Fibroblast of villous mesenchyme (primary cell): ENCODE measurements around the gene CDH4. TPM values are rescaled to one million over a fixed set of nuclear protein-coding genes. Genes with fewer than 3 reads are reported as not detected.

Source experiments
- DNase-seq: peaks from one replicate; pipeline ENCODE4 v3.0.0-alpha.2; 2010; ENCODE audit warnings: low read depth
- H3K4me3 ChIP-seq: 2 replicates; pipeline ENCODE4 v1.5.1; 2011; ENCODE audit warnings: low read depth, mild to moderate bottlenecking, low read length
- total RNA-seq: library from RNA; depleted of rRNA; stranded (reverse); fragments of >200 nt; gene quantifications from 2 replicates; pipeline ENCODE4 v1.2.3, GENCODE V29; 2012
- TF ChIP-seq, protein P1 (sequence below): IDR thresholded peaks from 2 replicates; pipeline ENCODE4 v1.5.1; 2012; ENCODE audit warnings: low read depth, mild to moderate bottlenecking, low read length; ENCODE audit not compliant: insufficient read depth

The CDH4 gene
- total RNA-seq, 1 donor, result 1.7 TPM

GRCh38 chr20:61929971-61930666 is 678.1 kb downstream of the CDH4 start:
- TF ChIP-seq, protein P1, sequence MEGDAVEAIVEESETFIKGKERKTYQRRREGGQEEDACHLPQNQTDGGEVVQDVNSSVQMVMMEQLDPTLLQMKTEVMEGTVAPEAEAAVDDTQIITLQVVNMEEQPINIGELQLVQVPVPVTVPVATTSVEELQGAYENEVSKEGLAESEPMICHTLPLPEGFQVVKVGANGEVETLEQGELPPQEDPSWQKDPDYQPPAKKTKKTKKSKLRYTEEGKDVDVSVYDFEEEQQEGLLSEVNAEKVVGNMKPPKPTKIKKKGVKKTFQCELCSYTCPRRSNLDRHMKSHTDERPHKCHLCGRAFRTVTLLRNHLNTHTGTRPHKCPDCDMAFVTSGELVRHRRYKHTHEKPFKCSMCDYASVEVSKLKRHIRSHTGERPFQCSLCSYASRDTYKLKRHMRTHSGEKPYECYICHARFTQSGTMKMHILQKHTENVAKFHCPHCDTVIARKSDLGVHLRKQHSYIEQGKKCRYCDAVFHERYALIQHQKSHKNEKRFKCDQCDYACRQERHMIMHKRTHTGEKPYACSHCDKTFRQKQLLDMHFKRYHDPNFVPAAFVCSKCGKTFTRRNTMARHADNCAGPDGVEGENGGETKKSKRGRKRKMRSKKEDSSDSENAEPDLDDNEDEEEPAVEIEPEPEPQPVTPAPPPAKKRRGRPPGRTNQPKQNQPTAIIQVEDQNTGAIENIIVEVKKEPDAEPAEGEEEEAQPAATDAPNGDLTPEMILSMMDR, result no peak
- DNase-seq, result no peak
- no peak overlapping the region for H3K4me3 ChIP-seq

- DNase-seq, result no peak
- H3K4me3 ChIP-seq, result no peak overlapping the region
- TF ChIP-seq, protein P1, result no peak
Observed at GRCh38 chr20:61930776-61931475, 678.9 kb downstream of the CDH4 start.

DNA sequence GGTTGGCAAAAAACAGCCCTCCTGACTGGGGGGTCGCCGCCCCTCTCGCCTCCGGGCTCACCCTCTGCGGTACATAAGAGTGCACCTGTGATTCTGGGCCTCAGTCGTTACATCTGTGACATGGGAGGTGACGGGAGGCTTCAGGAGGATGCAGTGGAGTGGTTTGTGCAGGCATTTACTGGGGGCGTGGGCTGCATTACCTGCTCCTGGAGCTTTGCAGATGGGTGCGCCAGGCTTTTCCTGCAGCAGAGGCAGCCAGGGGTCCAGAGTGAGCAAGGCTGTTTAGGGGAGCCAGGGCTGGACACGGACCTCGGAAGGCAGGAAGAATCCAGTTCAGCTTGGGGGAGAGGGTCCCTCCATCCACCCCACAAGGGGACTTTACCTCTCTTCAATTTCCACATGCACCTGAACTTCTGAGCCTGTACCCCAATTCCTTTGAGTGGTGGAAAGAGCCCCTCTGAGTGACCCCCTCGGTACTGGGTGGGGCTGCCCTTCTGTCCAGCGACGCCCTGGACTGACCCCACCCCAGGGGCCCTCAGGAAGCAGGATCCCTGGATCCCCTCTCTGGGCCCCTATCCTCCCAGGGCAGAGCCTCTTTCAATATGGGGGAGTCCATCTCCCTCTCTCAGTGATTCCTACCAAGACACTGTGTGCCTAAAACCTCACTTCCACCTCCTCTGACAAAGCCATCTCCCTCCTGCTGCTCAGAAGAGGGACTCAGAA is 679.6 kb downstream of the CDH4 start:
- TF ChIP-seq, protein P1, result no peak
- no peak overlapping the region for H3K4me3 ChIP-seq
- DNase-seq, result no peak

- TF ChIP-seq, protein P1, result no peak
- no peak overlapping the region for H3K4me3 ChIP-seq
- DNase-seq, result no peak
Observed at GRCh38 chr20:61932199-61932592, 680.1 kb downstream of the CDH4 start.

- TF ChIP-seq, protein P1, result no peak
- DNase-seq, result no peak
- no peak overlapping the region for H3K4me3 ChIP-seq
Observed at GRCh38 chr20:61932711-61933480, 680.8 kb downstream of the CDH4 start.

DNA sequence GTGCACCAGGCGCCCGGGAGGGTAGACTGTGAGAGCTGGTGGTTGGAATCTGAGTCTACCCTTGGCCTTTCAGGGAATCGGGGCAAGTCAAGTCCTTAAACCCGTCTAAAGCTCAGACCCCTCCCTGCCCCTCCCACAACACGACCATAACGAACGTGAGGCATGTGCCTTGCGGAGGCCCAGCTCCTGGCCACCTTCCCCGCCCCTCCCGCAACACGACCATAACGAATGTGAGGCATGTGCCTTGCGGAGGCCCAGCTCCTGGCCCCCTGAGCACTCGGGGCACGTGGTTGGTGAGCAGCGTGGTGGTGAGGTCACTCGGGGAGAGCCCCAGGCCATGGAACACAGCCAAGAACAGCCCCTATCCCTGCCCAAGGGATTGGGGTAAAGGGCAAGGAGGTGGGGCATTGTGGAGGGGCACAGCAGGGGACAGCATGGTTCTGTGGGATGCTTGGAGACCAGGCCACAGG is 681.5 kb downstream of the CDH4 start:
- DNase-seq, result no peak
- H3K4me3 ChIP-seq, result no peak overlapping the region
- TF ChIP-seq, protein P1, result no peak
